GM19468 (cell line): Measurements from ENCODE around the gene TXNDC11.

ENCODE experiments used
- ATAC-seq: cut with Tn5 transposase; IDR thresholded peaks from one replicate; pipeline ENCODE4 v1.9.1; 2021; ENCODE audit warnings: mild to moderate bottlenecking, moderate library complexity, moderate number of reproducible peaks; ENCODE audit not compliant: unreplicated experiment; ENCODE audit errors: extremely low read depth

The TXNDC11 gene

DNA sequence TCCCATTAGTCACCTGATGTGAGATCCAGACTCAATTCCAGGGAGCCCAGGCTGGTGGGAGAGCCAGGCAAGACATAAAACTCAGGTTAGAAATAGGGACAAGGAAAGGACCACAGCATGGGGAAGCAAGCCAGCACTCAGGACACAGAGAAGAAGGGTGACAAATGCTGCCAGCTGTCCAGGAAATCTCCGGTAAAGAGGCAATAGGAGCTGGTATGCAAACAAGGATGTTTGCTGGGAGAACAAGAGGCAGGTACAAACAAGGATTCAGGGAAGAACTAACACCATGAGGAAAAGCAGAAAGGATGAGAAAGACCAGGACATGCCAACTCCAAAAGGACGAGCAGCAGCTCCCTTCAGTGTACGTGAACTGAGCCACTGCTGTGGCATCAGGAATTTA lies 10.2 kb upstream of the TXNDC11 start:
- no peak for ATAC-seq

DNA sequence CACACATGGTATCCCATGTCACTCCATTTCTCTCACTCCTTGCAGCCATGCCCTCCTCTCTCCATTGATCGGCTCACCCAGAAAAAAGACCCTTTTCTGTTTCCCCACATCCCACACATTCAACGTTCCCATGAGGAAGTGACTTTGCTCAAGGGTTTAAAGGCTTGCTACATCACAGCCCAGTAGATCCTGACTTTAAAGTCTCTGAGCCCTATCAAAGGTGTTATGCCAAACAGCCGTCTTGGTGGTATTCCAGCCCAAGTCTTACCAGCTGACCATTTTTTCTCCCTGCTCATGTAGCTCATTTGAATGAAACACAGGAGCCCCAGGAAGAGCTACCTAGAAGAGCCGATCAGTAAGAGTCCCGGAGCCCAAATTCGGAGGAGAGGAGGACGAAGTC lies 7.4 kb upstream of the TXNDC11 start:
- ATAC-seq, result no peak

DNA sequence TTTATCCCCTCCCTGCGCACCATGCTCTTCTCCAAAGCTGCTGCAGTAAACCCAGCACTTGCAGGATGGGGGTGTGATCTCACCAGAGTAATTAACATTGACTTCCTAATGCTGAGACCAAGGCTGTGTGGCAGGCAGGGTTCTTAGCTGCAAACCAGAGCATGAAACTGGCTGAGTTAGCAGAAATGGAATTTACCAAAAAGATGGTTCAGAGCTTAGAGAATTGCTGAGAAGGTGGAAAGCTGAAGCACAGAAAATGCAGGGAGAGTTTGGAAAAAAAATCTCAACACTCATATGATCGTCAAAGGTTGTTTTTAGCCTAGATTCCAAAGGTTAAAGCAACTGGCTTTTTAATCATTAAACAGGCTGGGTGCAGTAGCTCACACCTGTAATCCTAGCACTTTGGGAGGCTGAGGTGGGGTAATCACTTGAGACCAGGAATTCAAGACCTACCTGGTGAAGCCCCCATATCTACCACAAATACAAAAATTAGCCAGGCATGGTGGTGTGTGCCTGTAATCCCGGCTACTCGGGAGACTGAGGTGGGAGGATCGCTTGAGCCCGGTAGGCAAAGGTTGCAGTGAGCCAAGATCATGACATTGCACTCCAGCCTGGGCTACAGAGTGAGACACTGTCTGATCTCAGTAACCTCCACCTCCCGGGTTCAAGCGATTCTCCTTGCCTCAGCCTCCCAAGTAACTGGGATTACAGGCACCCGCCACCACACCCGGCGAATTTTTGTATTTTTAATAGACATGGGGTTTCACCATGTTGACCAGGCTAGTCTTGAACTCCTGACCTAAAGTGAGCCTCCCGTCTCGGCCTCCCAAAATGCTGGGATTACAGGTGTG lies 6.0 kb upstream of the TXNDC11 start:
- ATAC-seq, result no peak

DNA sequence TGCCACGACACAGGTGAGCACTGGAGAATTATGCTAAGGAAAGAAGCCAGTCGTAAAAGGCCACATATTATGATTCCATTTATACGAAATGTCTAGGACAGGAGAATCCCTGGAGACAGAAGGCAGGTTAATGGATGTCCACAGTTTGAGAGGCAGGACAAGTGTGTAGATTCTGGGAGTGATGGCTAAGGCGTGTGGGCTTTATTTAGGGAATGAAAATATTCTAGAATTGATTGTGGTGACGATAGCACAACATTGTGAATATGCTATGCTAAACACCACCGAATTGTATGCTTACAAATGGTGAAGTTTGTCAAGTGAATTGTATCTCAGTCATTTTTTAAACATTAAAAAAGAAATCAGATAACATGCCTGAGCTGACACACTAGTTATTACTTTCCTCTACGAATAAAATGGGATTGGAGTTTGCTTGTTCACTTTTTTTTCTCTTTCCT lies 5.3 kb upstream of the TXNDC11 start:
- ATAC-seq, result no peak

DNA sequence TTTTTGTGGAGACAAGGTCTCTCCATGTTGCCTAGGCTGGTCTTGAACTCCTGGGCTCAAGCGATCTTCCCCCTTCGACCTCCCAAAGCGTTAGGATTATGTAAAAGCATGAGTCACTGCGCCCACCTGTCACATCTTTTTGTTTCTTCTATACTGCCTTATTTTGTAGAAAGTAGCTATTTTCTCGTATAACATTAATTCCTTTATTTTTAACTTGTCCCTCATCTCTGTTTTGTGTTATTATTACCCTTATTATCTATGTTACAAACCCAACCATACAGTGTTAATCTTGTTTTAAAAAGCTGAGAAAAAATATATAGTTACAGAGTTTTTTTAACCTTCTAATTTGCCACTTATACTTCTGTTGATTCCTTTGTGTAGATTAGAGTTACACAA lies 1.4 kb upstream of the TXNDC11 start:
- ATAC-seq, result no peak

DNA sequence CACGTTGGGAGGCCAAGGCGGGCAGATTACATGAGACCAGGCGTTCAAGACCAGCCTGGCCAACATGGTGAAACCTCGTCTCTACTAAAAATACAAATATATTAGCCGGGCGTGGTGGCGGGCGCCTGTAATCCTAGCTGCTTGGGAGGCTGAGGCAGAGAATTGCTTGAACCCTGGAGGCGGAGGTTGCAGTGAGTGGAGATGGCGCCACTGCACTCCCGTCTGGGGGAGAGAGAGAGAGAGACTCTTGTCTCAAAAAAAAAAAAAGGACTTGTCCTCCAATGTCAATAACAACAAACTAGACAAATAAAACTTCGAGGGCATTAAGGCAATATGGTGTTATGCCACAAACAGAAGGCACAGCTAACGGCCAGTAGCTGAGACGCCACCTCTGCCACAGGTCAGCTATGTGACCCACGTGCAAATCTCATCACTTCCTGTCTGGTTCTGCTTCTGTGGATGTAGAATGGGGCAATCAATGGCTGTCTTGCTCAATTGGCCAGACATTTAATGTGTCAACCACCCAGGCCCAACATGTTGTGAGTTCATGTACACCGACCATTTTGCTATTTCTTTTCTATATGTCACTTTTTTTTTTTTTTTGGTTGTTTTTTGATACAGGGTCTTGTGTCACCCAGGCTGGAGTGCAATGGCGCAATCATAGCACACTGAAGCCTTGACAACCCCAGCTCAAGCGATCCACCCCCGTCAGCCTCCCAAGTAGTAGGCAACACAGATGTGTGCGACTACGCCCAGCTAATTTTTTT lies 834 bp upstream of the TXNDC11 start:
- no peak for ATAC-seq

DNA sequence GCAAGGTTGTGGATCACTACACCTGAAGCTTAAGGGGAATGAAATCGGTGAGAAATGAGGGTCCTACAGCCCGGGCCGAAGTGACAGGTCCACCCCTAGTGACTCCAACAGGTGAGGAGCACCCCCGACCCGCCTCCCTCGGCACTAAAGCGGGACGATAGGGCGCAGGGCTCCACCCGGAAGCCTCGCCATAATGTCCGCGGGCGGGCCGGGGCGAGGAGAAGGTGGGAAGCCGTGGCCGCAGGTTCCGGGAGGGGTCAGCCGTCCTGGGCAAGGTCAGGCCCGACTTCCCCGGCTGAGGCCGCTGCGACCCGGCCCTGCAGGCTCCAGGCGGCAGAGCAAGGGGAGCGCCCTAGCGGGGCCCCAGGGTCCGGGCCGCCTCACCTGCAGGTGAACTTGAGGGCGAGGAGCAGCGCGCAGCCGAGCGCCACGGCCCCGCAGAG lies 543 bp downstream of the TXNDC11 start:
- peak; percentile 3 for ATAC-seq

DNA sequence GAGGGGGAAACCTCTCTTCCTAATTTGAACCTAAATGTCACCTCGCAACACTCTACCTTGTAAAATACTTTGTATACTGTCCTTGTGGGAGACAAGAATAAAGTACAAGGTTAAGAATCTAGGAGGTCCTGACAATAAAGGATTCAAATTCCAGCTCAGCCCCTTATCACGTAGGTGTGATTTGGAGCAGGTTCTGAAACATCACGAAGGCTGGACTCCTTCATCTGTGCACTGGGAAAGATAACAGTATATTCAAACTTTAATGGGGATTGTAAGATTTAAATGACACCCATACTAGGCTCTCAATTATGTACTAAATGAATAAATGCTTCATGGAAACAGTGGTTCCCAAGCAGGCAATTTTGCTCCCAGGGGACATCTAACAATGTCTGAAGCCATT lies 2.1 kb downstream of the TXNDC11 start:
- ATAC-seq, result no peak

DNA sequence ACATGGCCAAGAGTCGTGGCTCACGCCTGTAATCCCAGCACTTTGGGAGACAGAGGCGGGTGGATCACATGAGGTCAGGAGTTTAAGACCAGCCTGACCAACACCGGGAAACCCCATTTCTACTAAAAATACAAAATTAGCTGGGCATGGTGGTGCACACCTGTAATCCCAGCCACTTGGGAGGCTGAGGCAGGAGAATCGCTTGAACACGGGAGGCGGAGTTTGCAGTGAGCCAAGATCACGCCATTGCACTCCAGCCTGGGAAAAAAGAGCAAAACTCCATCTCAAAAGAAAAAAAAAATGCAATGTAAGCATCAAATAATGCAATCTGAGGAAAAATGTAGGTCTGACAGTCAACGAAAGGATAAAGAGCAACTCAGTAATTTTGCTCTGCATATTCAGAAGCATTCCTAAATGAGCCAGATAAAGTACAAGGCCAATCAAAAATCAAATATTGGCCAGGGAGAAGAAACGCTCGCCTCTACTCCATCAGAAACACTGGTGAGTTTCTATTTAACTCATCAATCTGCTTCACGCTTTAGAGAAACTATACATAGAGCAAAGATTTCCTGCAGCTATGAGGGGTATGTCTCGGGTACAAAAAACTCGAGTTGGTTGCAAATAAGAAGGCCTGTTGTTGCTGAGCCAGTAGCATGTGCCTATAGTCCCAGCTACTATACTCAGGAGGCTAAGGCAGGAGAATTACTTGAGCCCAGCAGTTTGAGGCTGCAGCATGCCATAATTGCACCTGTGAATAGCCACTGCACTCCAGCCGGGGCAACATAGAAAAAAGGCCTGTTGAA lies 3.7 kb downstream of the TXNDC11 start:
- no peak for ATAC-seq

DNA sequence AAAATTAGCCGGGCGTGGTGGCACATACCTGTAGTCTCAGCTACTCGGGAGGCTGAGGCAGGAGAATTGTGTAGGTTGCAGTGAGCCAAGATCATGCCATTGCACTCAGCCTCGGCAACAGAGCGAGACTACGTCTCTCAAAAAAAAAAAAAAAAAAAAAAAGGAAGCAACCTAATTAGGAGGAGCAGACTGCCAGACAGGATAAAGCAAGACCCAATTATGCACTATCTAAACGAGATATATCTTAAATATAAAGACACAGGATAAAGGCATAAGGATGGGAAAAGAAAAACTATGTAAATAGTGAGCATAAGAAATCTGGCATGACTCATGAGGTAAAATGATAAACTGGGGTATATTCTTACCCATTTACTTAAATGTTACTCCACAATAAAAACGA lies 4.9 kb downstream of the TXNDC11 start:
- no peak for ATAC-seq

DNA sequence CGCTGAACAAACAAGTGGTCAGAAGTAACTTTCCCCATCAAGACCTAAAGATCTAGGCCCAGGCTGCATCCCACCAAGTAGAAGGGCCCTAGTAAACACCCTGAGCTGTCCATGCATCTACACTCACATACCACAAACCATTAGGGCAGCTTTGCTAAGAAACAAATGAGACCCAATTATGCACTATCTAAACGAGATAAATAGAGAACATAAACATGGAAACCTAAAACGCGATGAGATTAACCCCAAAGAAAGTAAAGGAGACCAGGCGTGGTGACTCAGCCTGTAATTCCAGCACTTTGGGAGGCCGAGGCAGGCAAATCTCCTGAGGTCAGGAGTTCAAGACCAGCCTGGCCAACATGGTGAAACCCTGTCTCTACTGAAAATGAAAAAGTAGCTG lies 5.8 kb downstream of the TXNDC11 start:
- ATAC-seq, result no peak

DNA sequence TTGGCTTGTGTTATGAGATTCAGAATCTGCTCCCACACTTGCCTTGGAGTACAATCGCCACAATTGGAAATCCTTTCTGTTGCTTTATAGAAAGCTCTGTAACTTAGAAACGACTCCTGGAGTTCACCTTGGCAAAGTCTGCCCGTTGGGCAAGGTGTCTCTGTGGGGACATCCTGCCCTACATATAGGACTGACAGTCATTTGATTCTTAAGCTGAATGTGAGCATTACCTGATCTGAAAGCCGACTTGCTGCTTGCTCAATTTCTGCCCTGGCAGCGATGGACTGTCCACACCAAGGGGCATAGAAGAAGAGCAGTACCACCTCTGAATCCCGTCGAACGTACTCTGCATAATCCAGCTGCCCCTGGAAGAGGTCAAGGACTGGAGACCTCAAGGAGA lies 6.9 kb downstream of the TXNDC11 start:
- no peak for ATAC-seq

DNA sequence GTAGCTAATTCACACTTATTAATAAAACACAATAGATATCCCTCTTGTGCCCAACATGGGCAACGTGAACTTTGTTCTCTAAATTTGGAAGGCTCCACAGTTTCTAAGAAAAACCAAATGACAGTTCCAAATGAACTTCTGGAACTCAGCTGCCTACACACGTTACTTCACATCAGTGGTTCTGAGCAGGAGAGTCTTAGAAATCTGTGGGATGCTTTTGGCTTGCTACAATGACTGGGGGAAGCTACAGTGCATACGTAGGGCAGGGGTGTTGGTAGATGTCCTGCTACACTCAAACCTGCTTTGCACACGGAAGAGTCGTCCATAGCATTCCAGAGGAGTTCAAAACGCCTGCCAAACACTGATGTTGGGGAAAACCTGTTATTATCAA lies 8.0 kb downstream of the TXNDC11 start:
- no peak for ATAC-seq

DNA sequence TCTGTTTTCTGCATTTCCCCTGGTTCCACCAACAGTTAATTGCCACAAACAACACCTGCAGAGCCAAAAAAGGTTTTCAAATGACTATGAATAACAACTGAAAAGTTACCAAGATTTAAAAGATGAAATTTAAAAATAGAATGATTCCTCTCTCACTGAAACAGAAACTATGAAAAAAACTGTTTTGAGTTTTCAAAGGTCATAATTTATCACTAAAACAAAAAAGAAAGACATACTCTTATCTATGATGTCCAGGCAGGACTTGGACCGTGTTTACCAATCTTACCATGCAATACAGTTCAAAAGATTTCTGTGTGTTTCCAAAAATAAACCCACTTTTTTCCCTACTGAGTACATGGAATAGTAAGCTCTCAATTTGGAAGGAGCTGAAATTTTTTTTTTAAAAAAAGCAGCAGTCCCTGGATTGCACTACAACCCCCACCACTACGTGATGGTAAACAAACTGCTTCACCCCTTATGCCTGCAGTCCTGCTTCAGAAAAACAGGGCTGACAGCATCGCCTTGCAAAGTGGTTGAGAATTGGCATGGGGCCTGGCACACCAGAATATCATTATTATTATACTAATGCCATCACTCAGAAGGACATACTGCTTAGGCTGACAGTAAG lies 8.5 kb downstream of the TXNDC11 start:
- ATAC-seq, result peak; percentile 20

DNA sequence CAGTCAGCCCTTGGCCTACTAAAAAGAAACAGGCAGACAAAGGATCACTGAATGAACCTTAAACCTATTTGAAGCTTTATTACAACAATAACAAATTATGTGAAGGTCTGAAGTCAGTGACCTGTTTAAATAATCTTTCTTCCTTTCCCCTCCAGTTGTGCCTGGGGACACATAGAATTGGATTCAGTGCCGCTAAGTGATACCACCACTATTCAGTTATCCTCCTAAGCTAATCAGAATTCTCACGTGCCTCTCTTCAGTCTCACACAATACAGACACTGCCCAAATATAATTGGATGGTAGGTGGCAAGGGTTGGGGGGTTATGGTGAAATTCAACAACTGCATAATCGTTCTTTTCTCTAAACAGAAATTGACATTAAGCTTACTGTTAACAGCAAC lies 11.4 kb downstream of the TXNDC11 start:
- ATAC-seq, result no peak

DNA sequence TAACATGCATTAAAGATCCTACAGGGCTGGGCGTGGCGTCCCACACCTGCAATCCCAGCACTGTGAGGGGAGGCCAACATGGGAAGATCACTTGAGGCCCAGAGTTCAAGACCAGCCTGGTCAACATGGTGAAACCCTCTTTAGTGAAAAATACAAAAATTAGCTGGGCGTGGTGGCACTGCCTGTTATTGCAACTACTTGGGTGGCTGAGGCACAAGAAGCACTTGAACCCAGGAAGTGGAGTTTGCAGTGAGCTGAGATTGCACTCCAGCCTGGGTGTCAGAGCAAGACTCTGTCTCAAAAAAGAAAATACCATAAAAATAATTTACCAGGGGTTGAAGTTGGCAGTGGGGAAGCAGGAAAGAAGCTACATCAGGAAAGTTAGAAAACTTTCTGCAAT lies 12.9 kb downstream of the TXNDC11 start:
- no peak for ATAC-seq

DNA sequence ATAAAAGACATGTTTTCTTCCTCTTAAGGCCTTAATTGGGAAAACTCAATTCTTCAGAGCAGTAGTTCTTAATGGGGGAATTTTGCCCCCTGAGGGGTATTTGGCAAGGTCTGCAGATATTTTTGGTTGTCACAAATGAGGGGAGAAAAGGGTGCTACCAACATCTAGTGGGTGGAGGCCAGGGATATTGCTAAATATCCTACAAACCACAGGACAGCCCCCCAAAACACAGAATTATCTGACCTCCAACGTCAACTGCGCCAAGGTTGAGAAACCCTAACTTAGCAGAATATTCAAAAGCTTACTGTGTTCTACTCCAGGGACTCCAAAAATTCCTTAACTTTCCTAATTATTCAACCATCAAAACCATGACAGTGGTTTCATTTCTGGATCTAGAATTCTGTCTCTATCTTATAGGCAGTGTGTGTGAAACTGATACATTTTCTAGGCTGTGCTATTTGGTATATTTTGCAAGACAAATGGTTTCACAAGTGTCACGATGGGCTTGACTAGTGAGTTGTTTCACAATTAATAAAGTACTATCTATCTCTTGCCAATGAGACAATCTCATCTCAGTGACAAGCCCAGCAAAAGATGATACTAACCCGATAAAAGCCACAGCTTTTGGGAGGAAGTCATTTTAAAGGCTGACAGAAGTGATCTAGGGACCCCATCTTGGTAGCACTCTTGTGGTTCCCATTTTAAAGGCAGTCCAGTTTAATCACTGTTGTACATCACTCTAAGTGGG lies 14.7 kb downstream of the TXNDC11 start:
- ATAC-seq, result no peak

DNA sequence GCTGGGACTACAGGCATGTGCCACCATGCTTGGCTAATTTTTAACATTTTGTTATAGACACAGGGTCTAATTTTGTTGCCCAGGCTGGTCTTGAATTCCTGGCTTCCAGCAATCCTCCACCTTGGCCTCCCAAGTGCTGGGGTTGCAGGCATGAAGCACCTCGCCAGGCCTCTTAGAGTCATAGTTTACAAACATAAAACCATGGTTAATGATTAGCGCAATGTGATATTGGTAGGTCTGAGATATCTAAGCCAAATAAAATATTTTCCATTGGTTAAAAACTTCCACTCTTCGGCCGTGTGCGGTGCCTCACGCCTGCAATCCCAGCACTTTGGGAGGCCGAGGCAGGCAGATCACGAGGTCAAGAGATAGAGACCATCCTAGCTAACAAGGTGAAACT lies 16.6 kb downstream of the TXNDC11 start:
- no peak for ATAC-seq

DNA sequence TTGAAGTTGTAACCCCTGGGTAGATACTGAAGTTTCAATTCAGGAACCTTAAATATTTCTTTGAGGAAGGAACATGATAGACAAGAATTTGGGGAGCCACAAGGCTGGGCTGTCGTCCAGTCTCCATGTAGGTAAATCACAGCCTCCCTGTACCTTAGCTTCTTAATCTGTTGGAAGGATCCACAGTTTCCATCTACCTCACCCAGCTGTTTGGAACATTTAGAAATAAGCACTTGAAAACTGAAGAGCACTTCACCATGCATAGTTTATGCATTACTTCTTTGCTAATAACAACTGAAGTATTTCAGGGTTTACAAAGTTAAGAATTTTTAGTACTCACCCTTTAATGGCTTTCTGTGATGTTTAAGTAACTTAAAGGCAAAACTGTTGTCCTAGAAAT lies 17.2 kb downstream of the TXNDC11 start:
- ATAC-seq, result no peak

DNA sequence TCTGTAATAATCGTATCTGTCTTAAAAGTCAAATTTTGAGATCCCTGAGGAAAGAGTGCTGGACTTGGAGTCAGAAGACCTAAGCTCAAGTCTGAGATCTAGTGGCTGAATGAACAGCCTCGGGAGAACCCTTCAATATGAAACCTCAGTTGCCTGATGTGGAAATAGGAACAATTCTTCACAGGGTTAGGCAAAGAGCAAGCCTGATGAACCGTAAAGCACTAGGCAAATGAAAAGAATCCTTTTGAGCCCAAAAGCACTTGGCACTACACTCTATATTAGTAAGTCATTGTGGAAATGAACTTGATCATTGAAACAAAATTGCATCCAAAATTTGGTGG lies 20.2 kb downstream of the TXNDC11 start:
- no peak for ATAC-seq
